HepG2 (cell line): Measurements from ENCODE around the gene PRM2. TPM values are rescaled to one million over a fixed set of nuclear protein-coding genes. Genes with fewer than 3 reads are reported as not detected.

Experiments
- ADNP ChIP-seq: sonication (generic); formaldehyde crosslinking; IDR thresholded peaks from 2 replicates; pipeline ENCODE4 v1.4.0; 2020; ENCODE audit warnings: missing genetic modification reagents
- ATF4 ChIP-seq, 2 experiments: fragments of 450-650 bp in 1 of 2; sonication (generic) in 1 of 2; formaldehyde crosslinking; IDR thresholded peaks; 2 replicates each; pipeline versions ENCODE4 v1.5.0 to v1.8.0; 2020 to 2022; ENCODE audit warnings: mild to moderate bottlenecking in 1 of 2, missing genetic modification reagents in 1 of 2
- ATF7-NPFF ChIP-seq: sonication (generic); formaldehyde crosslinking; IDR thresholded peaks from 2 replicates; pipeline ENCODE4 v1.8.1; 2023; ENCODE audit warnings: mild to moderate bottlenecking, low read depth, missing genetic modification reagents, moderate library complexity
- CREM ChIP-seq, 2 experiments: sonication (generic) in 1 of 2; formaldehyde crosslinking in 1 of 2; IDR thresholded peaks; 2 replicates each; pipeline versions ENCODE4 v1.4.0 to v1.6.1; 2016 to 2020; ENCODE audit warnings: antibody characterized with exemption in 1 of 2, mild to moderate bottlenecking in 1 of 2, missing genetic modification reagents in 1 of 2
- CSRNP1 ChIP-seq: sonication (generic); formaldehyde crosslinking; IDR thresholded peaks from 2 replicates; pipeline ENCODE4 v1.8.1; 2023; ENCODE audit warnings: mild to moderate bottlenecking, missing genetic modification reagents
- ELF1 ChIP-seq: sonication (generic); formaldehyde crosslinking; IDR thresholded peaks from 2 replicates; pipeline ENCODE4 v1.4.0; 2020; ENCODE audit warnings: missing genetic modification reagents
- FOXO1 ChIP-seq: sonication (generic); formaldehyde crosslinking; IDR thresholded peaks from 2 replicates; pipeline ENCODE4 v1.4.0; 2020; ENCODE audit warnings: missing genetic modification reagents
- HHEX ChIP-seq: IDR thresholded peaks from 2 replicates; pipeline ENCODE4 v1.6.1; 2016; ENCODE audit warnings: control low read depth
- HOXA7 ChIP-seq: sonication (generic); formaldehyde crosslinking; IDR thresholded peaks from 2 replicates; pipeline ENCODE4 v1.8.1; 2022; ENCODE audit warnings: mild to moderate bottlenecking, missing genetic modification reagents, moderate library complexity
- HOXD1 ChIP-seq: sonication (generic); formaldehyde crosslinking; IDR thresholded peaks from 2 replicates; pipeline ENCODE4 v1.5.0; 2020; ENCODE audit warnings: missing genetic modification reagents
- IKZF1 ChIP-seq: fragments of 450-650 bp; IDR thresholded peaks from 2 replicates; pipeline ENCODE4 v1.7.1; 2016
- MXD4 ChIP-seq: IDR thresholded peaks from 2 replicates; pipeline ENCODE4 v1.6.1; 2016; ENCODE audit warnings: mild to moderate bottlenecking, missing biosample characterization, missing genetic modification reagents
- NBN ChIP-seq: fragments of 450-650 bp; conservative IDR thresholded peaks from 2 replicates; pipeline ENCODE4 v1.6.1; 2017
- PHF5A ChIP-seq: IDR thresholded peaks from one replicate; pipeline ENCODE4 v1.6.1; 2018; ENCODE audit warnings: low read depth, missing genetic modification reagents; ENCODE audit not compliant: unreplicated experiment
- POGZ ChIP-seq: sonication (generic); formaldehyde crosslinking; IDR thresholded peaks from 2 replicates; pipeline ENCODE4 v1.4.0; 2020; ENCODE audit warnings: mild to moderate bottlenecking, missing genetic modification reagents
- RAD21 ChIP-seq: fragments of 450-650 bp; formaldehyde crosslinking; IDR thresholded peaks from 2 replicates; pipeline ENCODE4 v1.5.0; 2020; ENCODE audit warnings: mild to moderate bottlenecking
- SOX13 ChIP-seq, 3 experiments: fragments of 450-650 bp in 1 of 3; sonication (generic) in 1 of 3; formaldehyde crosslinking in 1 of 3; IDR thresholded peaks in 2 of 3; conservative IDR thresholded peaks in 1 of 3; 2 replicates each; pipeline versions ENCODE4 v1.5.0 to v1.6.1; 2016 to 2020; ENCODE audit warnings: antibody characterized with exemption in 1 of 3, mild to moderate bottlenecking in 1 of 3, missing compliant biosample characterization in 1 of 3, missing genetic modification reagents in 1 of 3, moderate library complexity in 1 of 3
- SOX6 ChIP-seq, 2 experiments: fragments of 450-650 bp in 1 of 2; sonication (generic) in 1 of 2; formaldehyde crosslinking in 1 of 2; IDR thresholded peaks; 2 replicates each; pipeline versions ENCODE4 v1.4.0 to v1.6.1; 2017 to 2020; ENCODE audit warnings: antibody characterized with exemption in 1 of 2, mild to moderate bottlenecking in 1 of 2, missing genetic modification reagents in 1 of 2
- SRF ChIP-seq: IDR thresholded peaks from 2 replicates; pipeline ENCODE4 v1.6.1; 2011; ENCODE audit warnings: mild to moderate bottlenecking, low read depth, low read length, moderate library complexity
- TGIF2 ChIP-seq: IDR thresholded peaks from 2 replicates; pipeline ENCODE4 v1.6.1; 2016; ENCODE audit warnings: control low read depth, missing compliant biosample characterization
- TOPORS ChIP-seq: sonication (generic); formaldehyde crosslinking; IDR thresholded peaks from 2 replicates; pipeline ENCODE4 v1.8.0; 2023; ENCODE audit warnings: mild to moderate bottlenecking, missing genetic modification reagents
- ZBTB26 ChIP-seq: IDR thresholded peaks from 2 replicates; pipeline ENCODE4 v1.6.1; 2016; ENCODE audit warnings: missing compliant biosample characterization, missing genetic modification reagents, borderline replicate concordance
- ZFP36L1 ChIP-seq: sonication (generic); formaldehyde crosslinking; IDR thresholded peaks from 2 replicates; pipeline ENCODE4 v1.8.0; 2022; ENCODE audit warnings: mild to moderate bottlenecking, missing genetic modification reagents, moderate library complexity
- ZNF761 ChIP-seq: sonication (generic); formaldehyde crosslinking; conservative IDR thresholded peaks from 2 replicates; pipeline ENCODE4 v1.4.0; 2020; ENCODE audit warnings: mild to moderate bottlenecking, missing genetic modification reagents
- ZNF841 ChIP-seq: sonication (generic); formaldehyde crosslinking; IDR thresholded peaks from 2 replicates; pipeline ENCODE4 v1.8.1; 2023; ENCODE audit warnings: missing genetic modification reagents, borderline replicate concordance
- ZNF878 ChIP-seq: sonication (generic); formaldehyde crosslinking; IDR thresholded peaks from 2 replicates; pipeline ENCODE4 v1.8.1; 2023; ENCODE audit warnings: mild to moderate bottlenecking, missing genetic modification reagents, moderate library complexity
- polyA plus RNA-seq, 8 experiments: library from polyadenylated mRNA; depleted of rRNA in 3 of 8; stranded (reverse) in 7 of 8; unstranded in 1 of 8; fragments of >200 nt; fragmentation: Illumina TruSeq in 4 of 8; extraction: Trizol in 4 of 8; gene quantifications; 2 replicates each; pipeline versions ENCODE4 v1.2.1 to v1.2.3, GENCODE V29; 2011 to 2016; ENCODE audit warnings: low read depth in 4 of 8, missing spikeins in 1 of 8, mixed read lengths in 1 of 8; ENCODE audit not compliant: insufficient read depth in 1 of 8
- total RNA-seq, 5 experiments: library from RNA; depleted of rRNA; stranded (reverse); fragments of >200 nt; fragmentation: Illumina TruSeq; extraction: Trizol; gene quantifications; 2 replicates each; pipeline ENCODE4 v1.2.3, GENCODE V29; 2016; ENCODE audit warnings: low read depth in 1 of 5

Gene PRM2
- total and polyA plus RNA-seq, 2 of the 13 experiments (the other 11 are each of a cell fraction or from before 2014, with no cell fraction given): 0.54 TPM; not detected in 1

GRCh38 chr16:11309895-11310633 is 33.8 kb upstream of the PRM2 start (continued):
- TF ChIP-seq ZBTB26: peak; percentile 87; the same call in 1 of the 2 replicates
- TF ChIP-seq POGZ (CRISPR knock-in tag): peak; percentile 80; the same call in 1 of the 2 replicates
- no peak for TF ChIP-seq SOX6 (IDR thresholded peaks at IDR 0.05)
- TF ChIP-seq SOX6 (CRISPR knock-in tag; IDR thresholded peaks at IDR 0.05): peak; percentile 86
- no peak for TF ChIP-seq ZNF841 (CRISPR knock-in tag)
- TF ChIP-seq ZFP36L1 (CRISPR knock-in tag): peak; percentile 76; the same call in 1 of the 2 replicates
- TF ChIP-seq ZNF761 (CRISPR knock-in tag): no peak
- TF ChIP-seq ATF7-NPFF (CRISPR knock-in tag): peak; percentile 63; the same call in 1 of the 2 replicates
- no peak for TF ChIP-seq IKZF1
- TF ChIP-seq ZNF878 (CRISPR knock-in tag): peak; percentile 63; the same call in 1 of the 2 replicates
- no peak; the same call in 1 of the 2 replicates for TF ChIP-seq HOXD1 (CRISPR knock-in tag)
- TF ChIP-seq NBN: no peak
- TF ChIP-seq CSRNP1 (CRISPR knock-in tag): no peak
- TF ChIP-seq HOXA7: no peak
- no peak for TF ChIP-seq PHF5A (CRISPR knock-in tag)
- TF ChIP-seq TOPORS: no peak
- peak; percentile 68; the same call in 1 of the 2 replicates for TF ChIP-seq SOX13 (IDR thresholded peaks at IDR 0.05)
- TF ChIP-seq SOX13 (CRISPR knock-in tag; conservative IDR thresholded peaks at IDR 0.05 in 1 of 2, IDR thresholded peaks at IDR 0.05 in 1 of 2): peak in 1 of 2 experiments; percentile 83; a peak in 2 of 4 replicates
- TF ChIP-seq HHEX (CRISPR knock-in tag): no peak; the same call in 1 of the 2 replicates
- peak; percentile 97 for TF ChIP-seq ADNP (CRISPR knock-in tag)
- TF ChIP-seq FOXO1: peak; percentile 96; the same call in 1 of the 2 replicates
- peak in 1 of 2 experiments; percentile 65; a peak in 2 of 4 replicates for TF ChIP-seq ATF4 (CRISPR knock-in tag; IDR thresholded peaks at IDR 0.05)
- TF ChIP-seq CREM (IDR thresholded peaks at IDR 0.05): peak; percentile 70
- TF ChIP-seq CREM (CRISPR knock-in tag; IDR thresholded peaks at IDR 0.05): no peak
- 0 out of 2 replicates have a peak, but pooled peaks have one; percentile 7 for TF ChIP-seq RAD21 (CRISPR knock-in tag)
- TF ChIP-seq MXD4 (CRISPR knock-in tag): no peak
- TF ChIP-seq SRF: no peak
- peak; percentile 71 for TF ChIP-seq ELF1
- TF ChIP-seq TGIF2 (CRISPR knock-in tag): no peak
